Middle frontal gyrus (tissue), 1 donor: ENCODE results near the gene SIM2.
A peak's percentile ranks its signal among the peaks of the same experiment; 100 is the strongest.
"Not testable (repeated sequence)": the region's sequence is repeated elsewhere in the genome, so short reads cannot be mapped to it uniquely, and the experiment has no call there.

Experiments
- DNase-seq: peaks from one replicate; pipeline ENCODE4 v3.0.0-alpha.2; 2015; ENCODE audit warnings: low spot score; ENCODE audit errors: extremely low spot score

The SIM2 gene, protein sequence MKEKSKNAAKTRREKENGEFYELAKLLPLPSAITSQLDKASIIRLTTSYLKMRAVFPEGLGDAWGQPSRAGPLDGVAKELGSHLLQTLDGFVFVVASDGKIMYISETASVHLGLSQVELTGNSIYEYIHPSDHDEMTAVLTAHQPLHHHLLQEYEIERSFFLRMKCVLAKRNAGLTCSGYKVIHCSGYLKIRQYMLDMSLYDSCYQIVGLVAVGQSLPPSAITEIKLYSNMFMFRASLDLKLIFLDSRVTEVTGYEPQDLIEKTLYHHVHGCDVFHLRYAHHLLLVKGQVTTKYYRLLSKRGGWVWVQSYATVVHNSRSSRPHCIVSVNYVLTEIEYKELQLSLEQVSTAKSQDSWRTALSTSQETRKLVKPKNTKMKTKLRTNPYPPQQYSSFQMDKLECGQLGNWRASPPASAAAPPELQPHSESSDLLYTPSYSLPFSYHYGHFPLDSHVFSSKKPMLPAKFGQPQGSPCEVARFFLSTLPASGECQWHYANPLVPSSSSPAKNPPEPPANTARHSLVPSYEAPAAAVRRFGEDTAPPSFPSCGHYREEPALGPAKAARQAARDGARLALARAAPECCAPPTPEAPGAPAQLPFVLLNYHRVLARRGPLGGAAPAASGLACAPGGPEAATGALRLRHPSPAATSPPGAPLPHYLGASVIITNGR

DNA sequence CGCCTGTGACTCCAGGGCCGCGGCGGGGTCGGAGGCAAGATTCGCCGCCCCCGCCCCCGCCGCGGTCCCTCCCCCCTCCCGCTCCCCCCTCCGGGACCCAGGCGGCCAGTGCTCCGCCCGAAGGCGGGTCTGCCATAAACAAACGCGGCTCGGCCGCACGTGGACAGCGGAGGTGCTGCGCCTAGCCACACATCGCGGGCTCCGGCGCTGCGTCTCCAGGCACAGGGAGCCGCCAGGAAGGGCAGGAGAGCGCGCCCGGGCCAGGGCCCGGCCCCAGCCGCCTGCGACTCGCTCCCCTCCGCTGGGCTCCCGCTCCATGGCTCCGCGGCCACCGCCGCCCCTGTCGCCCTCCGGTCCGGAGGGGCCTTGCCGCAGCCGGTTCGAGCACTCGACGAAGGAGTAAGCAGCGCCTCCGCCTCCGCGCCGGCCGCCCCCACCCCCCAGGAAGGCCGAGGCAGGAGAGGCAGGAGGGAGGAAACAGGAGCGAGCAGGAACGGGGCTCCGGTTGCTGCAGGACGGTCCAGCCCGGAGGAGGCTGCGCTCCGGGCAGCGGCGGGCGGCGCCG is at the start of gene SIM2:
Gene SIM2 (plus strand): TSS at position 135 of the 565 bp plus-strand sequence. CDS start 632 bp downstream, outside the sequence.
- no peak for DNase-seq

DNA sequence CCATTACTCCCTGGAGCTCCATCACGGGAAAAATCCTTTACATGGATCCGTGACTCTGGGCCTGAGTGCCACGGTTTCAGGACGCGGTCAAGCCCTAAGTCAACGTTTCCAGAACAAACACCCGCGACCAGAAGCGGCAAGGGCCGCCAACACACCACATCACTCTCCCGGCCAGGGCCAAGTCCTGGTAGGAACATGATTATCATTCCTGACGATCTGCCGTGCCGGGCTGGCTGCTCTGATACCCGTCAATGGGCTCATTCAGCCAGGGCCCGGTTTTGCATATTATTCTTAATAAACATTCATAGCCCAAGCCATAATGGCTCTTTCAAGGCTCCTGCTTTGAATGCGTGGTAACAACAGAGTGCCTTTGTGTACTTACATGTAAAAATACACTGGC is 44.6 kb upstream of the SIM2 start:
- DNase-seq: peak; percentile 43

DNA sequence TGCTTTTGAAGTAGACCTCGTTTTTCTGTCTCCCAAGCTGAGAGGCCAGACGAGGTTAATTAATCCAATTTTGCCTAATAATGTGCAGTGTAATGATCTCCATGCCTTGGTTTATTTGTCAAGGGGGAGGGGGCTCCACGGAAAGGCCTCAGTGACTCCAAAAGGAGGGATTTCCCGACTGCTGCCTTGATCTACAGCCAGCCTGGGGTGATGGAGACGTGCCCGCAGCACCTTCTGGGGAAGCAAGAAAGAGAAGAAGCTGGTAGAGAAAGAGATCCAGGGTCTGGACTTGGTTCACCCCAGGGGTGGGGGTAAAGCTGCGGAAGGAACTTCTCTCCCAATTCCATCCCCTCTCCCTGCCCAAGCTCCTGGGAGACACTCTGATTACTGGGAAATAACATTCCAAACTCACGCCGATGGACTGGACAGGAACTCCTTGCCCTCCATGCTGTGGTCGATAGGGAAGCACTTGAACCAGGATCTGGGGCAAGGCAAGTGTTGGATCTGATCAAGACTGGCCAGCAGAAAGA is 44.1 kb upstream of the SIM2 start:
- DNase-seq: no peak

- no peak for DNase-seq
Measured at GRCh38 chr21:36656138-36656537, 42.8 kb upstream of the SIM2 start.

- not testable (repeated sequence) for DNase-seq
Measured at GRCh38 chr21:36657290-36657689, 41.6 kb upstream of the SIM2 start.

DNA sequence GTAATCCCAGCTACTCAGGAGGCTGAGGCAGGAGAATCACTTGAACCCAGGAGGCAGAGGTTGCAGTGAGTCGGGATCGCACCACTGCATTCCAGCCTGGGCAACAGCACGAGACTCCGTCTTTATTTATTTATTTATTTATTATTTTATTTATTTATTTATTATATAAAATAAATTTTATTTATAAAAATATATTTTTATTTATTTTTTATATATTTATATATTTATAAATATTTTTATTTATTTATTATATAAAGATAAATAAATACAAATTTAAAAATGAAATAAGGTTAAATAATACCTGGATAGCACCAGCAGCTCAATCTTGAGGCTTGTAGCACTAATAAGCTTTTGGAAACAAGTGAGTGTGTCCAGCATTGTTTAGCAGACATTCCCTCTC is 40.9 kb upstream of the SIM2 start:
- no peak for DNase-seq

DNA sequence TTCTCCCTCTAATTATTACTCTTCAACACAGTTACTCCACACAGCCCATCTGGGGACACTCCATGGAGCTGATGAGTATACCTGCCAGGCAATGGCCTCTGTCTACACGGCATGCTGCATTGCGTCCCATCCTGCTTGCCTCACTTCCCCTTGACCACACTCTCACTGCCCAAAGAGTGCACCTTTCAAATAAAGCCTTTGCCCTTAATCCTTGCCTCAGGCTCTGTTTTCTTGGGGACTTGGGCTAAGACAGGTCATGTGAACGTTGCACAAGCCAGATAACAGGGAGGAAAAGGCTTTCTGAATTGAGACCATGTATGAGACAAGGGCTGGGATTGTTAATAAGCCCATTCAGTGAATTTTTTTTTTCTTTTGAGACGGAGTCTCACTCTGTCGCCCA is 40.0 kb upstream of the SIM2 start:
- no peak for DNase-seq

DNA sequence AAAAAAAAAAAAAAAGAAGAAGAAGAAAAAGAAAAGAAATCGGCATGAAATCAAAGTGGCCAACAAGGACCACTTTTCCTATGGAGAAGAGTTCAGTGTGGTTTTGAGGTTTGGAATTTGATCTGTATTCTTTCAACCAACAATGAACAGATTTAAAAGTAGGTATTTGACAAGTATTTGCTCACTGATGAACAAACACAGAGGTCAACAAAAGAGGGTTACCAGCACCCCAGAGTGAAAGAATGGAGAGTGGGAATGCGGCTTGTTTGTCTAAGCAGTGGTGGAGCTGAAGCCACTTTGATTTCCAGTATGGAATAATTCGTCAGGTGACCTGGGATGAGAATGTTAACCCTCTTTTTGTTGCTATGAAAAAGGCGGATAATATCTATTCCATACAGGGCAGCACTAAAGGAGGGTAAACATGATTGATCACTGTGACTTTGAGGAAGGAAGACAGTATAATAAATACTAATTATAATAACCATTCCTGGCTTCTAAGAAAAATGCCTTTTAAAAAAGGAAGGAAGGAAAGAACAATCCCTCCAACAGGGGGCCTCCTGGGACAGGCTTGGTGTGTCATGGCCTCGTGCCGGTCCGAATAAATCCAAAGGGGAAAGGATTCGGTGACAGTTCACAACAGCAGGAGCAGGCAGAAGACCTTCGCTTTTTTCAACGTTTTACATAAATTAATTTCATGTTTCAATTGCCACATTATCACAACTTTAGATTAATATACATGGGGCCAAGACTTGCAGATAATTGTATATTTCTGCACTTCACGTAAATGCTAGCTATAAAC is 37.2 kb upstream of the SIM2 start:
- DNase-seq: no peak

DNA sequence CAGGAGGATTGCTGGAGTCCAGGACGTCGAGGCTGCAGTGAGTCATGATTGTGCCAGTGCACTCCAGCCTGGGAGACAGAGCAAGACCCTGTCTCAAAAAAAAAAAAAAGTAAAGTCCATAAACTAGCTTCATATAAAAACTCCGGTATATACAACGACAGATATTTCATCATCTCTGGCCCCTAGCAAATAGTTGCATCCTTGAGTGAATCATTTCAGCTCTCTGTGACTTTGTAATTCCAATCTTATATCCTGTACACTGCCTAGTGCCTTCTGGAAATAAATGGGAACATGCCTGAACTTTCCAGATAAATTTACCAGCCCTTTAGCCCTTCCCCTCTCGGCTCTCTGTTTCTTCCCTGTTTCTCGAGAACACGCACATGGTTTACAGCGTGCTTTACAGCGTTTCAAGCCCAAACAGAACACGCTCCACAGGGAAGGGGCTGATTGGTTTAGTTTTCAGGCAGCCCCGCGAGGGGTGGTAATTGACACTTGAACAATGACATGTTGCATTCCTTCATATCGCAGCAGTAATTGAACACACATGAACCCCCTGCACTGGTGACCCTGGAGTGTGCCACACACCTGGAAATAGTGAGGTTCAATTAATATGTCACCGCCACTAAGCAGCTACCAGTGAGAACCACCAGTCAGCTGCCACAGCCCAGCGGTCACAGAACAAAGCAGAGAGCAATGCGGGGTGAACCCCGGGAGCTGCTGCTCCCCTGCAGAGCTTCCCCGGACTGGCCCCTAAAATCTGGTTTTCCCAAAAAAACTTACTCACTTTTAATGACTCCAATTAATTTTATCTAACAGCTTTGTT is 35.7 kb upstream of the SIM2 start:
- no peak for DNase-seq

DNA sequence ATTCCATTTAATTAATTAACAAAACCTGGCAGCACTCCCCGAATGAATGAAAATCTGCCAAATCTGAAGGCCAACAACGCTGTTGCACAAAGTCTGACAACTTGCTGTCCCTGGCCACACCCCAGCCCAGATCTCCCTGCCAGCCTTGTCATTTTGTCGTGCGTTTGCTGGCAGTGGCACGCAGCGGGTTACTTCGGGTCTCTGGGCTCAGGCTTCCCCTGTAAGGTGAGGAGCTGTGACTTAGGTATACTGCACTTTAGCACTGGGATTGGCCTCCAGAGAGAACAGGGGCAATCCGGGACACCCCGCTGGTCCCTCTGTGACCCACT is 34.3 kb upstream of the SIM2 start:
- DNase-seq: no peak

DNA sequence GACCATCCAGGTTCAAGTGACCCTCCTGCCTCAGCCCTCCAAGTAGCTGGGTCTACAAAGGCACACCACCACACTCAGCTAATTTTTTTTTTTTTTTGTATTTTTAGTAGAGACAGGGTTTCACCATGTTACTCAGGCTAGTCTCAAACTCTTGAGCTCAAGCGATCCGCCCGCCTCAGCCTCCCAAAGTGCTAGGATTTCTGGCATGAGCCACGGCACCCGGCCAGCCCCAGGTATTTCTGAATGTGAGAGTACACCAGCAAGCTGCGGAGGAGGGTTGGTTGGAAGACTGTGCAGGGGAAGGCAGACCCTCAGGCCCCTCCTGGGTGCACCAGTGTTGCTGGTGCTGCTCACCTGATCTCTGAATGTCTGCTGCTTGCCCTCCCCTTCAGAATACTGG is 33.1 kb upstream of the SIM2 start:
- no peak for DNase-seq

DNA sequence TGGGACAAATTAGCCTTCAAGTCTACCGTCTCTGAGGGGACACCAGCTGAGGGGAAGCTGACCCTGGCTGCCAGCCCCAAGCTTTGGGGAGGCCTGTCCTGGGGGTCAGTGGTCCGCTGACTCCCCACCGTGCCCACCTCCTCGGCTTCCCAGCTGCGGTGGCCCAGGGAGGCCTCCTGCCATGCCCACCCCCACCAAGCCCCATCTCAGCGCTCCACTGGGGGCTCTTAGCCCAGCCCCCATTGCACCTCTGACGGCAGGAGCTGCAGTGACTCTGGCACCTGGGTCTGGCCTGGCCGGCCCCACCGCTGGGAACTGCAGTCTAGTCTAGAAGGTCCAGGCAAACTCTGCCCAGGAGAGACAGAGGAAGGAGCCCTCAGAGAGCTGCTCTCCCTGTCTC is 30.2 kb upstream of the SIM2 start:
- no peak for DNase-seq

DNA sequence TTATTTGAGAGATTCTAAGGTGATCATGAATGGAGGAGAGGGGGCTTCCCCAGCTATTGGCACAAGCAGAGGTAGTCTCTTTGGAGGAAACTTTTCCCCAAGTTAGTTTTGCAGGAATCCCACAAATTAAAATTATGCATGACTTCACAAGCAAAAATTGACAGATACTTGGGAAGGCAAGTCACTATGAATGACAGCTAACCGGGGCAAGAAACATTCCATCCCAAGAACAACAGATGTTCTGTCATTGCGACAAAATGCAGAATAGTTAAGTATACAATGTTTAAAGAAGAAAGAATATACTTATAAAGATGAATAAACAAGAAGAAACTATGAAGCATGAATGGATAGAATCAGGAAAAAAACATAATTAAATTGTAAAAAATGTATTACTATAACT is 27.1 kb upstream of the SIM2 start:
- no peak for DNase-seq

- not testable (repeated sequence) for DNase-seq
Measured at GRCh38 chr21:36672296-36672695, 26.6 kb upstream of the SIM2 start.

- no peak for DNase-seq
Measured at GRCh38 chr21:36672737-36673136, 26.2 kb upstream of the SIM2 start.

DNA sequence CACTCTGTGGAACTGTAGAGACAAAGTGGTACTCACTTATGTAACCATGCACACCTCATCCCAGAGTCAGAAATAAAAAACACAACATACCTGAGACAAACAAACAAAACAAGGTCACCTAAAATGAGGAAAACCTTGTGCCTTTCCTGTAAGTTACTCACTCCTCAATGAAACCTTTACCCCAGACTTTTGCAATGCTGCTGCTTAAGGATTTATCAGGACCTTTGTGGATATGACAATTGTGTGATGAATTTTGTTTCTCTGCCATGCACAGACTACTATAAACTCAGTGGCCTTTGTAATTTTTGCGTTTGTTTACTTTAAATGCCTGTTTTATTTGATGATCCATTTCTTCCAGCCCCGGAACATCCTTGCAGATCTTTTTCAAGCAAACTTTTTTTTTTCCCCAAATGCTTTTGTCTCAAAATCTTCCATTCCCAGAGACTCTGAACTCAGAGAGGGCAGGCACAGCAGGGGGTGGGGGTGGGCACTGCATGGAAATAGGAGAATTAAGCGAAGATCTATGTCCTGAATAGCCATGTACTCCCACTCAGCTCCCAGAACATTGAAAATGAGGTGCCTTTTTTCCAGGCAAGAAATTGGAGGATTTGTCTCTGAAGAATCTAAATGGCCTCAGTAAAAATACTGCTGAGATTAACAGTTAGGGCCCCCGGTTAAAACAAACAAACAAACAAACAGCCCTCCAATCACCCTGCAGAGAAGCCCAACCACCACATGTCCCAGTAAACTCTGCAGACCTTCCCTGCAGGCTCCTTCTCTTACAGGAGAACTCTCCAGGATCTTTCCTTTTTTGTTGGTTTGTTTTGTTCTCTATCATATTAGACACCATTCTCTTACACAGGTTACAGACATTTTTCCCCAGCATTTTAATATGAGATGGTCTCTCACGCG is 22.6 kb upstream of the SIM2 start:
- no peak for DNase-seq

DNA sequence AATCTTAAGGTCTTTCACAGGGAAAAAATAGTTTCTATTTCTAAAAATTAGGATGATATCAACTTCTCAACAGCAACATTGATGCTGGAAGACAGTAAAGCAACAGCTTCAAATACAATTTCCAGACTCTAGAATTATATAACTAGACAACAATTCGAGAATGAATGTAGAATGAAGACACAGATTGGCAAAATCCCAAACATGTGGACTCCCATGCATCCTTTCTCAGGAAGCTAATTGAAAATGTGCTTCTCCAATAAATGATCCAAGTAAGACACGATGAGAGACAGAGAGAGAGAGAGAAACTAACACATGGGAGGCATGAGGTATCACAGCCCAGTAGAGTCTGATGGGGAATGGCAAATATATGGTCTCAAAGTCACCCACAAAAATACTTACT is 21.5 kb upstream of the SIM2 start:
- DNase-seq: no peak

DNA sequence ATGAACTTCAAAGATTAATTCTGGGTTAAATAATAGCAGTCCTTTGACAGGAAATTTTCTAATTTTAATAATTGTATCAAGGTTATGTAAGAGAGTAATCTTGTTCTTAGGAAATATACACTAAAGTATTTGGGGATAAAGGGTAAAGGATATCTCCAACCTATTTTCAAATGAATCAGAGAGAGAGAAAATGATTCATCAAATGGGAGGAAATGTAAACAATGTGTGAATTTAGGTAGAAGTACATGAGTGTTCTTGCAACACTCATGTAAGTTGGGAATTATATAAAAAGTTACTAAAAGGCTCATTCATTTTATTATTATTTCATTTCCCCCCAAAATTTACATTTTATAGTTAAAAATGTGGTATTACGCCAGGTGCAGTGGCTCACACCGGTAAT is 20.4 kb upstream of the SIM2 start:
- DNase-seq: no peak

- DNase-seq: no peak
Measured at GRCh38 chr21:36681117-36681631, 17.7 kb upstream of the SIM2 start.
